Measurements from ENCODE around the gene CLEC4F. TPM values are rescaled to one million over a fixed set of nuclear protein-coding genes. Genes with fewer than 3 reads are reported as not detected.

Gene CLEC4F
- total RNA-seq, 1 donor: not detected

GRCh38 chr2:70759446-70759845, 61.0 kb downstream of the CLEC4F start:
- DNase-seq (ENCODE audit: low read depth in 2 of 3, low spot score in 2 of 3): no peak

Small RNAs within 50 kb of the gene (small RNA-seq; reads per million reads assigned to genes)
- gene HMGN2P21: not detected

Other genes with a start within 250 kb of the CLEC4F start
- gene ADD2, start 52.4 kb downstream of the CLEC4F start, total RNA-seq: 4.3 TPM
- not detected for gene FIGLA, start 30.0 kb downstream of the CLEC4F start, total RNA-seq
- gene CD207, start 15.2 kb upstream of the CLEC4F start, total RNA-seq: not detected
- gene VAX2, start 80.0 kb upstream of the CLEC4F start, total RNA-seq: not detected
- gene ATP6V1B1, start 115.3 kb upstream of the CLEC4F start, total RNA-seq: not detected
- gene ANKRD53, start 158.0 kb upstream of the CLEC4F start, total RNA-seq: 1.9 TPM
- 18.9 TPM for gene TEX261, start 174.3 kb upstream of the CLEC4F start, total RNA-seq
- gene NAGK, start 248.0 kb upstream of the CLEC4F start, total RNA-seq: 58.7 TPM